ENCODE data around the gene ZNF385A.

Gene ZNF385A

GRCh38 chr12:54415221-54415929 lies 30.8 kb upstream of the ZNF385A start:
- no peak for DNase-seq

- peak; percentile 69 to 74 for DNase-seq
These were observed 29.0 kb upstream of the ZNF385A start for GRCh38 chr12:54413284-54414190.

GRCh38 chr12:54412786-54413185 lies 28.3 kb upstream of the ZNF385A start:
- DNase-seq = no peak

- DNase-seq = no peak
These were observed 27.8 kb upstream of the ZNF385A start for GRCh38 chr12:54412348-54412747.

- DNase-seq = peak; percentile 71 to 80
These were observed 27.1 kb upstream of the ZNF385A start for GRCh38 chr12:54411391-54412241.

- no peak for DNase-seq
These were observed 24.7 kb upstream of the ZNF385A start for GRCh38 chr12:54409267-54409666.

- no peak for DNase-seq
These were observed 22.8 kb upstream of the ZNF385A start for GRCh38 chr12:54407183-54407905.

GRCh38 chr12:54405573-54405972 lies 21.0 kb upstream of the ZNF385A start:
- DNase-seq = no peak

- DNase-seq = no peak
These were observed 20.6 kb upstream of the ZNF385A start for GRCh38 chr12:54405106-54405505.

- DNase-seq = peak; percentile 74 to 78
These were observed 19.8 kb upstream of the ZNF385A start for GRCh38 chr12:54404061-54405004.

- DNase-seq = no peak
These were observed 16.6 kb upstream of the ZNF385A start for GRCh38 chr12:54401119-54401518.

GRCh38 chr12:54398995-54399793 lies 14.7 kb upstream of the ZNF385A start:
- peak; percentile 94 to 96 for DNase-seq

- DNase-seq = no peak
These were observed 13.7 kb upstream of the ZNF385A start for GRCh38 chr12:54398218-54398617.

GRCh38 chr12:54397157-54397556 lies 12.6 kb upstream of the ZNF385A start:
- DNase-seq = no peak

GRCh38 chr12:54395545-54395944 lies 11.0 kb upstream of the ZNF385A start:
- DNase-seq = no peak

- DNase-seq = no peak
These were observed 10.5 kb upstream of the ZNF385A start for GRCh38 chr12:54394986-54395385.

- DNase-seq = peak in 1 of 2 experiments; percentile 63
These were observed 9.8 kb upstream of the ZNF385A start for GRCh38 chr12:54394281-54394719.

GRCh38 chr12:54393743-54394142 lies 9.2 kb upstream of the ZNF385A start:
- DNase-seq = no peak

- no peak for DNase-seq
These were observed 8.7 kb upstream of the ZNF385A start for GRCh38 chr12:54393207-54393609.
